Measurements from ENCODE around the gene IL34.

The IL34 gene

DNA sequence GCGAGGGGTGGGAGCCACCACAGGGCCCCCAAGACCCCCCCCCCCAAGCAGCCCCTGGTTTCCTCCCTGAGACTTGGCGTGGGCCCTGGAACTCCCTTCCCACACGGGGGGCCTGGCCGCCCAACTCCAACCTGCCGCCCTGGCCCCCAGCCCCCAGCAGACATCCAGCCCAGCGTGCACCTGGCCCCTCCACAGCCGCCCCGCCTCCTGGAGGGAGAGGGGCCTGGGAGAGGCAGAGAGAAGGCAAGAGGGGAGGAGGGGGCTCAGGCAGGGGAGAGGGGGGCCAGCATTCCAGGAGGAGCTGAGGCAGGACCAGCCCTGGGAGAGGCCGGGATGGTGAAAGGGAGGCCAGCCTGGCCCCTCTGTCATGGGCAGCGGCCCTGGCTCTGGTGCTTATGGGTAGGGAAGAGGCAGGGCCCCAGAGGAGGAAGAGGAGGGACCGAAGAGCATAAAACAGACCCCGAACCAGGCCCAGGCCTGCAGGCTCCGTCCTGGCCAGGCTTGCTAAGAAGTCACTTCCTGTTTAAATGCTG is 16.7 kb downstream of the IL34 start:
- H3K4me3 ChIP-seq (replicated peaks; ENCODE audit: low read depth, low read length), result no peak overlapping the region
- no peak for TF ChIP-seq CTCF (IDR thresholded peaks at IDR 0.05; ENCODE audit: insufficient read depth, low read length, poor library complexity, severe bottlenecking)
- no peaks in the 10 kb centered on the region for H3K36me3 ChIP-seq (ENCODE audit: control insufficient read depth, insufficient read depth, low read length)
- H3K27me3 ChIP-seq (replicated peaks; ENCODE audit: control insufficient read depth, insufficient read depth, low read length), result no peaks in the 10 kb centered on the region
- DNase-seq (ENCODE audit: extremely low read depth, insufficient read length), result no peak

- no peak for TF ChIP-seq CTCF (IDR thresholded peaks at IDR 0.05; ENCODE audit: insufficient read depth, low read length, poor library complexity, severe bottlenecking)
- no peak for DNase-seq (ENCODE audit: extremely low read depth, insufficient read length)
- no peaks in the 10 kb centered on the region for H3K36me3 ChIP-seq (ENCODE audit: control insufficient read depth, insufficient read depth, low read length)
- H3K4me3 ChIP-seq (replicated peaks; ENCODE audit: low read depth, low read length), result no peak overlapping the region
- no peaks in the 10 kb centered on the region for H3K27me3 ChIP-seq (replicated peaks; ENCODE audit: control insufficient read depth, insufficient read depth, low read length)
Observed at GRCh38 chr16:70663524-70664324, 17.4 kb downstream of the IL34 start.

DNA sequence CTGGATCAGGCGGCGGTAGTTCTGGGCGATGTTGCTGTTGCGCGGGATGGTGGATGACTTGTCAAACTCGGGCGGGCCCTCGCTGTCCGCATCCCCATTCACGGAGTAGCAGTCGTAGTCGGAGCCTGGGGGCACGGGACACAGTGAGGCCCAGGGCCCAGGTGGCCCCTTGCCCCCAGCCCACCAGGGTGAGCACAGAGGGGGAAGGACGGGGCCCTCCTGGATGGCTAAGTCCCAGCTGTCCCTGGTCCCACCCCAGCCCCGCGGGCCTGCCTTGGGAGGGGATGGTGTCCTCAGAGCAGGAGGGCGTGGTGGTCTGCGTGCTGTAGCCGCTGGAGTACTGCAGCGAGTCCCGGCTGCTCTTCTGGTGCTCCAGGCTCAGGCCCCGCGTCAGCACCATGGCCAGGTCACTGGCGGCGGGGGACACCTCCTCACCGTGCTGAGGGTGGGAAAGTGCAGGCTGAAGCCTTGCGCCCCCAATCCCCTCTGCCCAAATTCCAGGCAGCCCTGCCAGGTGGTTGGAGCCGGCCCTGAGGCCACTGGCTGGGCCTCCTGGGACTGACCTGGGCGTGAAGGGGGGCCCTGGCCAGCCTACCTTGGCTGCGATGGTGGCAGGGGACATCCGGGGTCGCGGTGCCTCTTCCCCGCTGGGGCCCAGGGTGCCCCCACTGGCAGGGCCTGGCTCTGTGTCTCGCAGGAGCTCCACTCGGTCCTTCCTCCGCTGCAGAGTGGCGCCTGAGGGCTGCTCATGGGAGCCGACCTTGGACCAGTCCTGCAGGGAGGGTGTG is 18.2 kb downstream of the IL34 start:
- Histone ChIP-seq H3K36me3 (ENCODE audit: control insufficient read depth, insufficient read depth, low read length) (no peaks in the 10 kb centered on the region), H3K4me3 (replicated peaks; ENCODE audit: low read depth, low read length) (no peak overlapping the region), H3K27me3 (replicated peaks; ENCODE audit: control insufficient read depth, insufficient read depth, low read length) (no peaks in the 10 kb centered on the region)
- DNase-seq (ENCODE audit: extremely low read depth, insufficient read length), result no peak
- TF ChIP-seq CTCF (IDR thresholded peaks at IDR 0.05; ENCODE audit: insufficient read depth, low read length, poor library complexity, severe bottlenecking), result no peak

DNA sequence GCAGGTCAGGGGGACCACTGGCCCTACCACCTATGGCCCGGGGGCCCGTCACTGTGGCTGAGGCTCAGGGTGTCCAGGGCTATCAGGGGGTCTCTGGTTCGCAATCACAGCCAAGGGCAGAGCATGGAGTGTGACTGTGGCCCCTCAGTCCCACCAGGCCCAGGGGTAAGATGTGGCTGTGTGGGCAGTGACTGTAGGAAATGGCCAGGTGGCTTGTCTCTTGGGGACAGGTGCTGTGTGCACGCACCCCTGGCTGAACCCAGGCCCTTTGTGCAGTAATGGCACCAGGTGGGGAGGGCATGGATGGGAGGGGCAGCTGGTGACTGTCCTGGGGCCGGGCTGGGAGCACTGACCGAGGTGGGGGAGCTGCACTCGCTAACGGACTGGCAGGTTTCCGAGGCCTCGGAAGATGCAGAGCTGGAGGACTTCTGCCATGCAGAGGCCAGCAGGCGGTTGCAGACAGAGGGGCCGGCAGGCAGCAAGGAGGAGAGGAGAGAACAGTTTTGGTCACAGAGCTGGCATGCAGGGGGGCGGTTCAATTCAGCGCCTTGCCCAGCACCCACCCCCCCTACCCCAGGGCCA is 18.8 kb downstream of the IL34 start:
- no peak overlapping the region for H3K4me3 ChIP-seq (replicated peaks; ENCODE audit: low read depth, low read length)
- DNase-seq (ENCODE audit: extremely low read depth, insufficient read length), result no peak
- TF ChIP-seq CTCF (IDR thresholded peaks at IDR 0.05; ENCODE audit: insufficient read depth, low read length, poor library complexity, severe bottlenecking), result no peak
- no peaks in the 10 kb centered on the region for H3K27me3 ChIP-seq (replicated peaks; ENCODE audit: control insufficient read depth, insufficient read depth, low read length)
- no peaks in the 10 kb centered on the region for H3K36me3 ChIP-seq (ENCODE audit: control insufficient read depth, insufficient read depth, low read length)

DNA sequence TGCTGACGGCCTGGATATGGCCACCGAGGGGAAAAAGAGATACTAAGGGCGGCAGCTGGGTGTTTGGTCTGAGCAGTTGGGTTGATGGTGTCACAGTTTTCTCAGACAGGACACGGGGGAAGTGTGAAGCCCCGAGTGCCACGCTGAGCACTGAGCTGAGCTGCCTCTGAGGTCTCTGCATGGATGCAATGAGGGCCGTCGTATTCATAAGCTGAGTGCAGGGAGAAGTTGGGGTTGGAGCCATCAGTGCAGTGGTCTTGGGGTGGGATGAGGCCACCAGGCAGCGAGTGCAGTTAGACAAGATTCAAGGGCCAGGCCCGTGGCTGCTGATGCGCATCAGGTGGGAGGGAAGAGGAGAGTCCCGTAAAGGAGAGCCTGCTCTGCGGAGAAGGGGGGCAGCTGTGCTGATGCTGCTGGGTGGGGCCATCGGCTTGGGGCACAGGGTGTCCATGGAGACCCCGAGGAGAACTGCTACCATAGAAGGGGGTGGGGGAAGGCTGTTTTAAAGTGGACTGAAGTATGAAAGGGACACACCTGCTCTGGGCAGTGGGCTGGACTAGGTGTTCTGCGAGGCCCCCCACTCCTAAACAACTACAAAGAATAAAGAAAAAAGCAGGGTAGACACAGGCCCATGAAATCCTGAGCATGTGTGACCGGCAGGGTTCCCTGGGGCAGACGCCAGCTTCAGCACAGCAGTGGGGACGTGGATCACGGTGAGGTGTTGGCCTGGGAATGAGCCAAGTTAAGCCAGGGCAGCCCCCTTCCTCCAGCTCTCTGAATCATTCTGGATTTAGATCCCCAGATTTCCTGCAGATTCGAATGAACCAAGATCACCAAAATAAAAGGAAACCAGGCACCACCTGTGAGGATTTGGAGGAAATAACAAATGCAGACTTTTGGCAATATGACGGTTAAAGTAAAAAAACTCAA is 19.7 kb downstream of the IL34 start:
- no peak for DNase-seq (ENCODE audit: extremely low read depth, insufficient read length)
- Histone ChIP-seq H3K36me3 (ENCODE audit: control insufficient read depth, insufficient read depth, low read length) (no peaks in the 10 kb centered on the region), H3K27me3 (replicated peaks; ENCODE audit: control insufficient read depth, insufficient read depth, low read length) (no peaks in the 10 kb centered on the region), H3K4me3 (replicated peaks; ENCODE audit: low read depth, low read length) (no peak overlapping the region)
- no peak for TF ChIP-seq CTCF (IDR thresholded peaks at IDR 0.05; ENCODE audit: insufficient read depth, low read length, poor library complexity, severe bottlenecking)

Measured in GM06990 (cell line).